ENCODE results near the gene RNF4. TPM values are rescaled to one million over a fixed set of nuclear protein-coding genes. Genes with fewer than 3 reads are reported as not detected.

The RNF4 gene
- total RNA-seq, 2 experiments from 2014 or later = 65.0 to 76.5 TPM

DNA sequence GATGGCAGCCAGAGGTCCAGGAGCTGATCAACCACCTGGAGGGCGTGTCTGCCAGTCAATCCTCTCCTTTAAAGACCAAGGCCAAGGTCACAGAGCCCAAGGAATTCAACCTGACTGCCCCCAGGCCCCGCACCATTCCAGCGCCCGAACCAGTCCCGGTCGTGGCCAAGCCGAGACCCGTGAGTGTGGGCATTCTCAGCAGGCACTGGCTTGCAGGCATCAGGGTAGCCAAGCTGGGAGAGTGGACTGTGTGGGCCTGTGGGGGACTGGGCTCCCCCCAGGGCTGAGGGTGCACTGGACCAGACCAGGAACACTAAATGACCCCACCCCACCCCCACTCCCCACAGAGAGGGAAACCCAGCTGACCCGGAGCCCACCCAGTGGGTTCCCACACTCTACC, 23.8 kb upstream of the RNF4 start:
- intact Hi-C loops (cut with micrococcal nuclease; ENCODE audit: unreplicated experiment) = no loop called here
- Histone ChIP-seq H3K4me3 (ENCODE audit: low read depth, low read length, poor library complexity, severe bottlenecking) (no peak overlapping the region), H3K9me2 (ENCODE audit: insufficient read depth, low read length) (no peaks in the 10 kb centered on the region), H3K4me2 (ENCODE audit: low read length) (no peak overlapping the region), H3K27ac (ENCODE audit: low read depth, low read length, poor library complexity, severe bottlenecking) (no peak overlapping the region), H3K36me3 (ENCODE audit: insufficient read depth, low read length) (no peaks in the 10 kb centered on the region), H3K9me3 (ENCODE audit: low read length) (no peaks in the 10 kb centered on the region), H4K20me1 (ENCODE audit: insufficient read depth, low read length) (no peaks in the 10 kb centered on the region), H3K79me2 (ENCODE audit: insufficient read depth, low read depth, low read length) (no peaks in the 10 kb centered on the region), H2AFZ (ENCODE audit: low read length) (no peak overlapping the region), H3K4me1 (ENCODE audit: insufficient read depth, low read length, poor library complexity, severe bottlenecking) (peaks cover 14% of the 10 kb centered on the region)
- CTCF ChIA-PET (ENCODE audit: unreplicated experiment) = interaction anchor here (0.6 kb wide), 1 partner anchor 58 kb away, joined by 3 read pairs; no protein-coding TSS in a partner anchor
- TF ChIP-seq EZH2phosphoT487 (IDR thresholded peaks at IDR 0.05; ENCODE audit: borderline replicate concordance, low read depth, low read length) = no peak
- TF ChIP-seq, protein P1, sequence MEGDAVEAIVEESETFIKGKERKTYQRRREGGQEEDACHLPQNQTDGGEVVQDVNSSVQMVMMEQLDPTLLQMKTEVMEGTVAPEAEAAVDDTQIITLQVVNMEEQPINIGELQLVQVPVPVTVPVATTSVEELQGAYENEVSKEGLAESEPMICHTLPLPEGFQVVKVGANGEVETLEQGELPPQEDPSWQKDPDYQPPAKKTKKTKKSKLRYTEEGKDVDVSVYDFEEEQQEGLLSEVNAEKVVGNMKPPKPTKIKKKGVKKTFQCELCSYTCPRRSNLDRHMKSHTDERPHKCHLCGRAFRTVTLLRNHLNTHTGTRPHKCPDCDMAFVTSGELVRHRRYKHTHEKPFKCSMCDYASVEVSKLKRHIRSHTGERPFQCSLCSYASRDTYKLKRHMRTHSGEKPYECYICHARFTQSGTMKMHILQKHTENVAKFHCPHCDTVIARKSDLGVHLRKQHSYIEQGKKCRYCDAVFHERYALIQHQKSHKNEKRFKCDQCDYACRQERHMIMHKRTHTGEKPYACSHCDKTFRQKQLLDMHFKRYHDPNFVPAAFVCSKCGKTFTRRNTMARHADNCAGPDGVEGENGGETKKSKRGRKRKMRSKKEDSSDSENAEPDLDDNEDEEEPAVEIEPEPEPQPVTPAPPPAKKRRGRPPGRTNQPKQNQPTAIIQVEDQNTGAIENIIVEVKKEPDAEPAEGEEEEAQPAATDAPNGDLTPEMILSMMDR (conservative IDR thresholded peaks at IDR 0.05; ENCODE audit: low read length) = no peak
- POLR2A ChIA-PET = interaction anchor here (0.6 kb wide), 1 partner anchor 668 kb away, joined by 5 read pairs; no protein-coding TSS in a partner anchor
- no peak for DNase-seq (ENCODE audit: low spot score)
- no TSS peak for BruUV-seq (replicated peaks)

DNA sequence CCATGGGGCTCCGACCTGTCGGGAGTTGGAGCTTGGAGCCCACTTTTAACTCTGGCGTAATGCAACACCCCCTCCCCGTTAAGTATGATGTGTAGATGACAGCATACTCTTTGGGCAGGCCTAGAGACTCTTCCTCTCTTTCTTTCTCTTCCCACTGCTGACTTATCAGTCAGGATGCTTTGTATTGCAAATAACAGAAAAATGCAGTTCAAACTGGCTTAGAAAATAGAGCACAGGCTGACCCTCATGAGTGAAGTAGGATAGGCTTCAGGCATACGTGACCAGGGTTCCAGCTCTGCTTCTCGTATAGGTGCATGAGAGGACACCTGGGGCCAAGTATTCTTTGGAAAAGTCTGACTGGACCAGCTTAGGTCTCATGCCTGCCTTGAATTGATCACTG, 23.3 kb upstream of the RNF4 start:
- Histone ChIP-seq H3K36me3 (ENCODE audit: insufficient read depth, low read length) (no peaks in the 10 kb centered on the region), H3K4me3 (ENCODE audit: low read depth, low read length, poor library complexity, severe bottlenecking) (no peak overlapping the region), H3K27ac (ENCODE audit: low read depth, low read length, poor library complexity, severe bottlenecking) (no peak overlapping the region), H2AFZ (ENCODE audit: low read length) (no peak overlapping the region), H4K20me1 (ENCODE audit: insufficient read depth, low read length) (no peaks in the 10 kb centered on the region), H3K9me3 (ENCODE audit: low read length) (no peaks in the 10 kb centered on the region), H3K9me2 (ENCODE audit: insufficient read depth, low read length) (no peaks in the 10 kb centered on the region), H3K4me2 (ENCODE audit: low read length) (no peak overlapping the region), H3K79me2 (ENCODE audit: insufficient read depth, low read depth, low read length) (no peaks in the 10 kb centered on the region), H3K4me1 (ENCODE audit: insufficient read depth, low read length, poor library complexity, severe bottlenecking) (peaks cover 18% of the 10 kb centered on the region)
- intact Hi-C loops (cut with micrococcal nuclease; ENCODE audit: unreplicated experiment) = no loop called here
- TF ChIP-seq, protein P1 (conservative IDR thresholded peaks at IDR 0.05; ENCODE audit: low read length) = no peak
- TF ChIP-seq EZH2phosphoT487 (IDR thresholded peaks at IDR 0.05; ENCODE audit: borderline replicate concordance, low read depth, low read length) = no peak
- ChIA-PET POLR2A (no interaction called here), CTCF (ENCODE audit: unreplicated experiment) (interaction anchor here (0.6 kb wide), 1 partner anchor 57 kb away, joined by 3 read pairs; no protein-coding TSS in a partner anchor)
- no peak for DNase-seq (ENCODE audit: low spot score)
- BruUV-seq (replicated peaks) = no TSS peak

- BruUV-seq (replicated peaks) = no TSS peak
- Histone ChIP-seq H3K9me3 (ENCODE audit: low read length) (no peaks in the 10 kb centered on the region), H3K4me1 (ENCODE audit: insufficient read depth, low read length, poor library complexity, severe bottlenecking) (peaks cover 13% of the 10 kb centered on the region), H3K9me2 (ENCODE audit: insufficient read depth, low read length) (no peaks in the 10 kb centered on the region), H2AFZ (ENCODE audit: low read length) (no peak overlapping the region), H3K27ac (ENCODE audit: low read depth, low read length, poor library complexity, severe bottlenecking) (no peak overlapping the region), H3K4me2 (ENCODE audit: low read length) (no peak overlapping the region), H3K4me3 (ENCODE audit: low read depth, low read length, poor library complexity, severe bottlenecking) (no peak overlapping the region), H3K36me3 (ENCODE audit: insufficient read depth, low read length) (no peaks in the 10 kb centered on the region), H4K20me1 (ENCODE audit: insufficient read depth, low read length) (no peaks in the 10 kb centered on the region), H3K79me2 (ENCODE audit: insufficient read depth, low read depth, low read length) (no peaks in the 10 kb centered on the region)
- ChIA-PET CTCF (ENCODE audit: unreplicated experiment) (no interaction called here), POLR2A (no interaction called here)
- DNase-seq (ENCODE audit: low spot score) = no peak
- TF ChIP-seq, protein P1 (conservative IDR thresholded peaks at IDR 0.05; ENCODE audit: low read length) = no peak
- no peak for TF ChIP-seq EZH2phosphoT487 (IDR thresholded peaks at IDR 0.05; ENCODE audit: borderline replicate concordance, low read depth, low read length)
- intact Hi-C loops (cut with micrococcal nuclease; ENCODE audit: unreplicated experiment) = no loop called here
These were observed 22.0 kb upstream of the RNF4 start for GRCh38 chr4:2446656-2447564.

Data from OCI-LY7 (cell line).